ENCODE results near the gene SNRPA.

SNRPA gene

GRCh38 chr19:40808497-40808896 lies 57.5 kb downstream of the SNRPA start (continued):
- TF ChIP-seq ZNF280C (tag by site-specific recombination; IDR thresholded peaks at IDR 0.05) (no peak), INSM2 (tag by site-specific recombination; IDR thresholded peaks at IDR 0.05) (no peak), HIC1 (tag by site-specific recombination; IDR thresholded peaks at IDR 0.05) (0 out of 2 replicates have a peak, but pooled peaks have one; percentile 25), ZNF510 (tag by site-specific recombination; IDR thresholded peaks at IDR 0.05; ENCODE audit: insufficient replicate concordance) (no peak), ZNF843 (tag by site-specific recombination; IDR thresholded peaks at IDR 0.05) (no peak), ZBTB8A (tag by site-specific recombination; IDR thresholded peaks at IDR 0.05) (no peak)

GRCh38 chr19:40809358-40810086 lies 58.5 kb downstream of the SNRPA start:
- Histone ChIP-seq H3K4me3 (ENCODE audit: low read depth, low read length) (no peak overlapping the region), H3K36me3 (ENCODE audit: control insufficient read depth in 2 of 2, insufficient read depth in 1 of 2, low read length in 2 of 2) (peaks cover 23 to 42% of the 10 kb centered on the region in 2 experiments), H3K4me1 (ENCODE audit: control insufficient read depth, insufficient read depth, low read length) (peaks cover 40% of the 10 kb centered on the region), H3K9me3 (ENCODE audit: control insufficient read depth, insufficient read depth, low read depth, low read length) (no peaks in the 10 kb centered on the region), H3K27ac (ENCODE audit: extremely low read depth, low read depth, low read length) (no peak overlapping the region)
- TF ChIP-seq SCRT2 (tag by site-specific recombination; IDR thresholded peaks at IDR 0.05) (peak; percentile 73), SCRT1 (tag by site-specific recombination; IDR thresholded peaks at IDR 0.05; ENCODE audit: borderline replicate concordance) (peak; percentile 14; the same call in 1 of the 2 replicates), ZNF600 (tag by site-specific recombination; IDR thresholded peaks at IDR 0.05) (peak; percentile 83; the same call in 1 of the 2 replicates), ZBTB26 (tag by site-specific recombination; optimal IDR thresholded peaks at IDR 0.05) (peak; percentile 14), HIC1 (tag by site-specific recombination; IDR thresholded peaks at IDR 0.05) (0 out of 2 replicates have a peak, but pooled peaks have one; percentile 32), ZNF561 (tag by site-specific recombination; IDR thresholded peaks at IDR 0.05; ENCODE audit: borderline replicate concordance) (no peak), ZNF521 (tag by site-specific recombination; IDR thresholded peaks at IDR 0.05) (no peak), ZNF692 (tag by site-specific recombination; IDR thresholded peaks at IDR 0.05) (no peak), ZNF514 (tag by site-specific recombination; IDR thresholded peaks at IDR 0.05) (no peak)
- ChIA-PET POLR2A (interaction anchor here (3.1 to 7.7 kb wide), 2 partner anchors 11 to 32 kb away, joined by 18 to 86 read pairs; partner anchors contain the start of genes EGLN2 and RAB4B), CTCF (interaction anchor here (0.9 to 5.6 kb wide), 6 partner anchors 10 to 156 kb away, joined by 3 to 77 read pairs (median 13); partner anchors contain the start of genes EGLN2 and RAB4B)
